Esophagus (tissue), 2 donors: ENCODE measurements around the gene NIN. TPM values are rescaled to one million over a fixed set of nuclear protein-coding genes. Genes with fewer than 3 reads are reported as not detected.

Source experiments
- H3K27ac ChIP-seq, 2 donors: one replicate each; pipeline ENCODE4 v1.5.1; 2013; ENCODE audit warnings: low read depth in 2 of 2, mild to moderate bottlenecking in 2 of 2, inconsistent platforms in 1 of 2, low read length in 1 of 2, moderate library complexity in 1 of 2
- H3K27me3 ChIP-seq, 2 donors: one replicate each; pipeline ENCODE4 v1.6.1; 2013; ENCODE audit warnings: low read length in 2 of 2, control low read depth in 1 of 2, mild to moderate bottlenecking in 1 of 2; ENCODE audit not compliant: insufficient read depth in 2 of 2, control insufficient read depth in 1 of 2
- H3K36me3 ChIP-seq, 2 donors: one replicate each; pipeline ENCODE4 v1.6.1; 2013; ENCODE audit warnings: low read length in 1 of 2; ENCODE audit not compliant: control insufficient read depth in 2 of 2, insufficient read depth in 2 of 2
- H3K4me1 ChIP-seq, 2 donors: one replicate each; pipeline ENCODE4 v1.6.1; 2013; ENCODE audit warnings: low read length in 1 of 2; ENCODE audit not compliant: control insufficient read depth in 2 of 2, insufficient read depth in 2 of 2
- H3K4me3 ChIP-seq, 2 donors: one replicate each; pipeline ENCODE4 v1.5.1; 2013; ENCODE audit warnings: low read length in 2 of 2, mild to moderate bottlenecking in 2 of 2, low read depth in 1 of 2, moderate library complexity in 1 of 2
- H3K9me3 ChIP-seq, 2 donors: one replicate each; pipeline ENCODE4 v1.6.1; 2013; ENCODE audit warnings: mild to moderate bottlenecking in 2 of 2, low read depth in 1 of 2, low read length in 1 of 2, moderate library complexity in 1 of 2; ENCODE audit not compliant: control insufficient read depth in 2 of 2, insufficient read depth in 1 of 2
- WGBS, 2 donors: extraction: QIAGEN DNeasy Blood & Tissue Kit; methylation state at CpG; one replicate each; pipeline ENCODE4 v1.1.7; 2013; 5-methylcytosine and 5-hydroxymethylcytosine counted together
- polyA plus RNA-seq, 2 donors: library from polyadenylated mRNA; stranded (reverse); fragments of 200-250 nt; gene quantifications; one replicate each; pipeline ENCODE4 v1.2.3, GENCODE V29; 2013
- donor health status: healthy with polysubstance abuse.
- donor health status: Bipolar disorder and iron deficiency.

The NIN gene
- polyA plus RNA-seq, 2 donors = 6.2 to 6.8 TPM

- Histone ChIP-seq H3K4me3 (no peak overlapping the region), H3K36me3 (peaks cover 3 to 9% of the 10 kb centered on the region in 2 donors), H3K27ac (no peak overlapping the region), H3K27me3 (no peaks in the 10 kb centered on the region), H3K4me1 (no peaks in the 10 kb centered on the region), H3K9me3 (no peaks in the 10 kb centered on the region)
- WGBS, 2 donors = 47 to 48% methylated on average over 3 of the region's 3 CpGs
These were observed 89.4 kb downstream of the NIN start for GRCh38 chr14:50741567-50741966.

GRCh38 chr14:50740856-50741255 lies 90.1 kb downstream of the NIN start:
- Histone ChIP-seq H3K27me3 (no peaks in the 10 kb centered on the region), H3K4me1 (no peaks in the 10 kb centered on the region), H3K27ac (no peak overlapping the region), H3K36me3 (peaks cover 3 to 7% of the 10 kb centered on the region in 2 donors), H3K9me3 (no peaks in the 10 kb centered on the region), H3K4me3 (no peak overlapping the region)

- Histone ChIP-seq H3K36me3 (peaks cover 3 to 7% of the 10 kb centered on the region in 2 donors), H3K27ac (no peak overlapping the region), H3K27me3 (no peaks in the 10 kb centered on the region), H3K9me3 (no peaks in the 10 kb centered on the region), H3K4me3 (no peak overlapping the region), H3K4me1 (no peaks in the 10 kb centered on the region)
- 84 to 90% methylated on average over 4 of the region's 4 CpGs for WGBS, 2 donors
These were observed 91.8 kb downstream of the NIN start for GRCh38 chr14:50739186-50739585.

GRCh38 chr14:50736932-50737419 lies 94.0 kb downstream of the NIN start:
- Histone ChIP-seq H3K36me3 (peaks cover 3 to 6% of the 10 kb centered on the region in 2 donors), H3K4me3 (no peak overlapping the region), H3K27me3 (no peaks in the 10 kb centered on the region), H3K4me1 (no peaks in the 10 kb centered on the region), H3K27ac (no peak overlapping the region), H3K9me3 (no peaks in the 10 kb centered on the region)
- WGBS, 2 donors = 83 to 86% methylated on average over 6 of the region's 6 CpGs

GRCh38 chr14:50734950-50735695 lies 95.8 kb downstream of the NIN start:
- H3K9me3 ChIP-seq = no peaks in the 10 kb centered on the region
- H3K4me1 ChIP-seq = no peaks in the 10 kb centered on the region
- no peaks in the 10 kb centered on the region for H3K27me3 ChIP-seq
- peak overlapping the region; percentile 49 to 72 for H3K27ac ChIP-seq
- 55 to 72% methylated on average over 4 of the region's 4 CpGs for WGBS, 2 donors
- H3K4me3 ChIP-seq = no peak overlapping the region
- peaks cover 4 to 5% of the 10 kb centered on the region in 2 donors for H3K36me3 ChIP-seq

- no peaks in the 10 kb centered on the region for H3K9me3 ChIP-seq
- H3K4me1 ChIP-seq = no peaks in the 10 kb centered on the region
- no peak overlapping the region for H3K27ac ChIP-seq
- H3K36me3 ChIP-seq = peaks cover under 1 to 8% of the 10 kb centered on the region in 2 donors
- 93 to 94% methylated on average over 2 of the region's 2 CpGs for whole genome bisulfite sequencing, 2 donors
- no peak overlapping the region for H3K4me3 ChIP-seq
- H3K27me3 ChIP-seq = no peaks in the 10 kb centered on the region
These were observed 97.5 kb downstream of the NIN start for GRCh38 chr14:50733494-50733893.

GRCh38 chr14:50728836-50729235 lies 102.1 kb downstream of the NIN start:
- Histone ChIP-seq H3K9me3 (no peaks in the 10 kb centered on the region), H3K27ac (no peak overlapping the region), H3K4me1 (no peaks in the 10 kb centered on the region), H3K27me3 (no peaks in the 10 kb centered on the region), H3K36me3 (peaks cover 6 to 14% of the 10 kb centered on the region in 2 donors), H3K4me3 (no peak overlapping the region)
- 79 to 90% methylated on average over 6 of the region's 6 CpGs for WGBS, 2 donors

- Histone ChIP-seq H3K4me3 (no peak overlapping the region), H3K36me3 (peaks cover 9 to 14% of the 10 kb centered on the region in 2 donors), H3K9me3 (no peaks in the 10 kb centered on the region), H3K27ac (no peak overlapping the region), H3K4me1 (no peaks in the 10 kb centered on the region), H3K27me3 (no peaks in the 10 kb centered on the region)
- 68 to 76% methylated on average over 3 of the region's 3 CpGs for WGBS, 2 donors
These were observed 104.4 kb downstream of the NIN start for GRCh38 chr14:50726372-50727107.

GRCh38 chr14:50725761-50726160 lies 105.2 kb downstream of the NIN start:
- Histone ChIP-seq H3K27ac (no peak overlapping the region), H3K27me3 (no peaks in the 10 kb centered on the region), H3K9me3 (no peaks in the 10 kb centered on the region), H3K4me1 (no peaks in the 10 kb centered on the region), H3K4me3 (no peak overlapping the region), H3K36me3 (peaks cover 10 to 14% of the 10 kb centered on the region in 2 donors)
- WGBS, 2 donors = 79 to 85% methylated on average over 5 of the region's 5 CpGs
